HepG2 (cell line): ENCODE data around the gene AKTIP. TPM values are rescaled to one million over a fixed set of nuclear protein-coding genes. Genes with fewer than 3 reads are reported as not detected.

Experiments
- FOXA1 ChIP-seq, 2 experiments: fragments of 450-650 bp in 1 of 2; sonication (generic) in 1 of 2; formaldehyde crosslinking in 1 of 2; IDR thresholded peaks; 2 replicates each; pipeline versions ENCODE4 v1.4.0 to v1.6.1; 2016 to 2020; ENCODE audit warnings: missing genetic modification reagents in 1 of 2
- FOXO4 ChIP-seq: sonication (generic); formaldehyde crosslinking; conservative IDR thresholded peaks from 2 replicates; pipeline ENCODE4 v1.8.1; 2023; ENCODE audit warnings: missing genetic modification reagents
- HES4 ChIP-seq: sonication (generic); formaldehyde crosslinking; IDR thresholded peaks from 2 replicates; pipeline ENCODE4 v1.9.0; 2021; ENCODE audit warnings: mild to moderate bottlenecking, missing genetic modification reagents, borderline replicate concordance
- POGK ChIP-seq: sonication (generic); formaldehyde crosslinking; conservative IDR thresholded peaks from 2 replicates; pipeline ENCODE4 v1.8.0; 2022; ENCODE audit warnings: mild to moderate bottlenecking, moderate library complexity, missing genetic modification reagents
- PREB ChIP-seq: sonication (generic); formaldehyde crosslinking; IDR thresholded peaks from 2 replicates; pipeline ENCODE4 v1.4.0; 2020; ENCODE audit warnings: missing genetic modification reagents
- SMARCE1 ChIP-seq: fragments of 450-650 bp; IDR thresholded peaks from 2 replicates; pipeline ENCODE4 v1.6.1; 2017; ENCODE audit warnings: borderline replicate concordance
- ZBTB44 ChIP-seq: sonication (generic); formaldehyde crosslinking; IDR thresholded peaks from 2 replicates; pipeline ENCODE4 v1.4.0; 2020; ENCODE audit warnings: missing genetic modification reagents
- ZNF138 ChIP-seq: sonication (generic); formaldehyde crosslinking; IDR thresholded peaks from 2 replicates; pipeline ENCODE4 v1.5.0; 2020; ENCODE audit warnings: mild to moderate bottlenecking, low read depth, missing genetic modification reagents
- ZNF275 ChIP-seq: sonication (generic); formaldehyde crosslinking; IDR thresholded peaks from 2 replicates; pipeline ENCODE4 v1.8.0; 2022; ENCODE audit warnings: missing genetic modification reagents, mild to moderate bottlenecking, inconsistent platforms, borderline replicate concordance
- ZNF350 ChIP-seq: sonication (generic); formaldehyde crosslinking; IDR thresholded peaks from 2 replicates; pipeline ENCODE4 v1.4.0; 2020; ENCODE audit warnings: mild to moderate bottlenecking, low read depth, missing genetic modification reagents, borderline replicate concordance
- ZNF354B ChIP-seq: sonication (generic); formaldehyde crosslinking; IDR thresholded peaks from 2 replicates; pipeline ENCODE4 v1.8.0; 2022; ENCODE audit warnings: mild to moderate bottlenecking, missing genetic modification reagents
- ZNF414 ChIP-seq: sonication (generic); formaldehyde crosslinking; IDR thresholded peaks from 2 replicates; pipeline ENCODE4 v1.5.0; 2020; ENCODE audit warnings: missing genetic modification reagents
- ZNF501 ChIP-seq: sonication (generic); formaldehyde crosslinking; IDR thresholded peaks from 2 replicates; pipeline ENCODE4 v1.5.1; 2020; ENCODE audit warnings: mild to moderate bottlenecking, moderate library complexity, missing genetic modification reagents
- ZNF503 ChIP-seq: sonication (generic); formaldehyde crosslinking; IDR thresholded peaks from 2 replicates; pipeline ENCODE4 v1.4.0; 2020; ENCODE audit warnings: missing genetic modification reagents
- ZNF572 ChIP-seq: sonication (generic); formaldehyde crosslinking; IDR thresholded peaks from 2 replicates; pipeline ENCODE4 v1.5.1; 2020; ENCODE audit warnings: mild to moderate bottlenecking, missing genetic modification reagents
- ZNF724P ChIP-seq: sonication (generic); formaldehyde crosslinking; IDR thresholded peaks from 2 replicates; pipeline ENCODE4 v1.8.0; 2022; ENCODE audit warnings: missing genetic modification reagents, borderline replicate concordance
- ZNF75D ChIP-seq: sonication (generic); formaldehyde crosslinking; IDR thresholded peaks from 2 replicates; pipeline ENCODE4 v1.8.1; 2023; ENCODE audit warnings: missing genetic modification reagents, mild to moderate bottlenecking, borderline replicate concordance
- polyA plus RNA-seq, 8 experiments: library from polyadenylated mRNA; depleted of rRNA in 3 of 8; stranded (reverse) in 7 of 8; unstranded in 1 of 8; fragments of >200 nt; fragmentation: Illumina TruSeq in 4 of 8; extraction: Trizol in 4 of 8; gene quantifications; 2 replicates each; pipeline versions ENCODE4 v1.2.1 to v1.2.3, GENCODE V29; 2011 to 2016; ENCODE audit warnings: low read depth in 4 of 8, missing spikeins in 1 of 8, mixed read lengths in 1 of 8; ENCODE audit not compliant: insufficient read depth in 1 of 8
- total RNA-seq, 5 experiments: library from RNA; depleted of rRNA; stranded (reverse); fragments of >200 nt; fragmentation: Illumina TruSeq; extraction: Trizol; gene quantifications; 2 replicates each; pipeline ENCODE4 v1.2.3, GENCODE V29; 2016; ENCODE audit warnings: low read depth in 1 of 5

The AKTIP gene
- total and polyA plus RNA-seq, 2 of the 13 experiments (the other 11 are each of a cell fraction or from before 2014, with no cell fraction given) = 28.8 to 49.0 TPM

GRCh38 chr16:53523971-53524548, 21.1 kb upstream of the AKTIP start (continued):
- peak; percentile 9; the same call in 1 of the 2 replicates for TF ChIP-seq ZNF501 (CRISPR knock-in tag)
- no peak for TF ChIP-seq ZNF414
- TF ChIP-seq SMARCE1 = no peak
- TF ChIP-seq PREB (CRISPR knock-in tag) = no peak
- no peak for TF ChIP-seq ZNF75D
- TF ChIP-seq ZBTB44 (CRISPR knock-in tag) = no peak
- TF ChIP-seq FOXO4 = no peak
- TF ChIP-seq ZNF275 = no peak
- TF ChIP-seq HES4 (CRISPR knock-in tag) = 0 out of 2 replicates have a peak, but pooled peaks have one; percentile 12
- no peak for TF ChIP-seq ZNF354B (CRISPR knock-in tag)
- TF ChIP-seq ZNF350 = no peak
- TF ChIP-seq ZNF572 = 0 out of 2 replicates have a peak, but pooled peaks have one; percentile 60
- TF ChIP-seq FOXA1 (IDR thresholded peaks at IDR 0.05) = no peak
- no peak for TF ChIP-seq FOXA1 (CRISPR knock-in tag; IDR thresholded peaks at IDR 0.05)
- no peak for TF ChIP-seq ZNF138
- 0 out of 2 replicates have a peak, but pooled peaks have one; percentile 31 for TF ChIP-seq POGK
- no peak for TF ChIP-seq ZNF503
- TF ChIP-seq ZNF724P (CRISPR knock-in tag) = no peak
